DND-41 (cell line): Measurements from ENCODE around the gene GPS2.

Experiments
- ATAC-seq: fragments of 200-7000 bp; cut with Tn5 transposase; 3 replicates; pipeline ENCODE4 v1.9.1; 2021; ENCODE audit warnings: low read depth; ENCODE audit not compliant: insufficient read depth
- DNase-seq: peaks from one replicate; pipeline ENCODE4 v3.0.0-alpha.2; 2020
- H2AFZ ChIP-seq: 2 replicates; pipeline ENCODE4 v1.6.0; 2012; ENCODE audit warnings: low read depth, low read length
- H3K27ac ChIP-seq: 2 replicates; pipeline ENCODE4 v1.5.1; 2012; ENCODE audit warnings: low read length, inconsistent platforms
- H3K27me3 ChIP-seq: fragments of 200-600 bp; sonication (generic); 2 replicates; pipeline ENCODE4 v1.6.0; 2012; ENCODE audit warnings: low read length, mild to moderate bottlenecking, inconsistent platforms; ENCODE audit not compliant: insufficient read depth, poor library complexity
- H3K36me3 ChIP-seq: 2 replicates; pipeline ENCODE4 v1.5.1; 2012; ENCODE audit warnings: low read length, inconsistent platforms; ENCODE audit not compliant: insufficient read depth
- H3K4me1 ChIP-seq: 2 replicates; pipeline ENCODE4 v1.5.1; 2012; ENCODE audit warnings: mild to moderate bottlenecking, low read length; ENCODE audit not compliant: insufficient read depth
- H3K4me2 ChIP-seq: 2 replicates; pipeline ENCODE4 v1.6.0; 2012; ENCODE audit warnings: mild to moderate bottlenecking, moderate library complexity, low read length, inconsistent platforms; ENCODE audit not compliant: insufficient read depth
- H3K4me3 ChIP-seq, 2 experiments: fragments of 200-600 bp in 1 of 2; shearing (Covaris generic) in 1 of 2; 2 replicates each; pipeline ENCODE4 v1.5.1; 2012 to 2016; ENCODE audit warnings: inconsistent platforms in 2 of 2, low read length in 2 of 2, mild to moderate bottlenecking in 2 of 2, low read depth in 1 of 2, moderate library complexity in 1 of 2
- H3K79me2 ChIP-seq: 2 replicates; pipeline ENCODE4 v1.6.0; 2012; ENCODE audit warnings: low read length, inconsistent platforms; ENCODE audit not compliant: insufficient read depth
- H3K9ac ChIP-seq: 2 replicates; pipeline ENCODE4 v1.6.0; 2012; ENCODE audit warnings: low read depth, mild to moderate bottlenecking, inconsistent platforms, low read length, moderate library complexity
- H3K9me3 ChIP-seq: 2 replicates; pipeline ENCODE4 v1.5.1; 2012; ENCODE audit warnings: low read length, moderate library complexity, mild to moderate bottlenecking, inconsistent platforms; ENCODE audit not compliant: insufficient read depth, severe bottlenecking
- H4K20me1 ChIP-seq: 2 replicates; pipeline ENCODE4 v1.6.0; 2012; ENCODE audit warnings: low read length; ENCODE audit not compliant: insufficient read depth
- CTCF ChIP-seq: IDR thresholded peaks from 2 replicates; pipeline ENCODE4 v1.5.1; 2012; ENCODE audit warnings: borderline replicate concordance, low read length, moderate library complexity, mild to moderate bottlenecking; ENCODE audit not compliant: poor library complexity, severe bottlenecking; ENCODE audit errors: extremely low read depth
- EZH2 ChIP-seq: IDR thresholded peaks from 3 replicates; pipeline ENCODE4 v1.6.1; 2012; ENCODE audit warnings: borderline replicate concordance, low read depth, mild to moderate bottlenecking, moderate library complexity, low read length, inconsistent platforms; ENCODE audit not compliant: severe bottlenecking

Gene GPS2

GRCh38 chr17:7266784-7267183 lies 48.4 kb downstream of the GPS2 start:
- H3K27ac ChIP-seq: no peak overlapping the region
- no peaks in the 10 kb centered on the region for H3K79me2 ChIP-seq
- H3K27me3 ChIP-seq: no peaks in the 10 kb centered on the region
- no peak overlapping the region for H3K4me2 ChIP-seq
- TF ChIP-seq EZH2: no peak
- no peak for TF ChIP-seq CTCF
- no peak overlapping the region for H3K4me3 ChIP-seq
- H3K9me3 ChIP-seq: no peaks in the 10 kb centered on the region
- DNase-seq: no peak
- H4K20me1 ChIP-seq: no peaks in the 10 kb centered on the region
- H3K36me3 ChIP-seq: no peaks in the 10 kb centered on the region
- no peak overlapping the region for H2AFZ ChIP-seq
- no peak overlapping the region for H3K9ac ChIP-seq
- no peak for ATAC-seq
- peaks cover 3% of the 10 kb centered on the region; the same call in 1 of the 2 replicates for H3K4me1 ChIP-seq

GRCh38 chr17:7263801-7264078 lies 51.4 kb downstream of the GPS2 start:
- DNase-seq (no peak), ATAC-seq (no peak)
- H3K4me2 ChIP-seq: no peak overlapping the region
- H3K4me1 ChIP-seq: peaks cover 3% of the 10 kb centered on the region; the same call in 1 of the 2 replicates
- no peak overlapping the region for H3K4me3 ChIP-seq
- H3K27me3 ChIP-seq: no peaks in the 10 kb centered on the region
- no peak overlapping the region for H3K27ac ChIP-seq
- H3K36me3 ChIP-seq: peaks cover 9% of the 10 kb centered on the region
- no peaks in the 10 kb centered on the region for H3K9me3 ChIP-seq
- TF ChIP-seq EZH2 (no peak), CTCF (no peak)
- no peaks in the 10 kb centered on the region for H4K20me1 ChIP-seq
- H2AFZ ChIP-seq: peak overlapping the region; percentile 36; the same call in 1 of the 2 replicates
- H3K9ac ChIP-seq: no peak overlapping the region
- H3K79me2 ChIP-seq: no peaks in the 10 kb centered on the region

- H4K20me1 ChIP-seq: no peaks in the 10 kb centered on the region
- TF ChIP-seq EZH2 (no peak), CTCF (no peak)
- peak overlapping the region; percentile 36 for H2AFZ ChIP-seq
- H3K27me3 ChIP-seq: no peaks in the 10 kb centered on the region
- H3K4me1 ChIP-seq: peaks cover 3% of the 10 kb centered on the region; the same call in 1 of the 2 replicates
- H3K36me3 ChIP-seq: peaks cover 15% of the 10 kb centered on the region
- H3K9ac ChIP-seq: no peak overlapping the region
- H3K4me2 ChIP-seq: no peak overlapping the region
- ATAC-seq: no peak
- H3K4me3 ChIP-seq: no peak overlapping the region
- no peak for DNase-seq
- no peaks in the 10 kb centered on the region for H3K9me3 ChIP-seq
- H3K27ac ChIP-seq: no peak overlapping the region
- no peaks in the 10 kb centered on the region for H3K79me2 ChIP-seq
Observed at GRCh38 chr17:7262935-7263800, 52.0 kb downstream of the GPS2 start.
